Fibroblast of the aortic adventitia (primary cell): ENCODE data around the gene SFI1. TPM values are rescaled to one million over a fixed set of nuclear protein-coding genes. Genes with fewer than 3 reads are reported as not detected.

ENCODE experiments used
- DNase-seq: peaks from one replicate; pipeline ENCODE4 v3.0.0-alpha.2; 2010; ENCODE audit warnings: low read depth
- H3K4me3 ChIP-seq: 2 replicates; pipeline ENCODE4 v1.5.1; 2011; ENCODE audit warnings: low read depth, mild to moderate bottlenecking, control low read depth, low read length, moderate library complexity
- total RNA-seq: library from RNA; depleted of rRNA; stranded (reverse); fragments of >200 nt; gene quantifications from 2 replicates; pipeline ENCODE4 v1.2.3, GENCODE V29; 2012; ENCODE audit warnings: low replicate concordance
- TF ChIP-seq, protein P1 (sequence below): IDR thresholded peaks from 2 replicates; pipeline ENCODE4 v1.5.1; 2011; ENCODE audit warnings: mild to moderate bottlenecking, low read length, control low read depth, inconsistent platforms; ENCODE audit not compliant: insufficient read depth

SFI1 gene
- total RNA-seq, 1 donor: 19.9 TPM

DNA sequence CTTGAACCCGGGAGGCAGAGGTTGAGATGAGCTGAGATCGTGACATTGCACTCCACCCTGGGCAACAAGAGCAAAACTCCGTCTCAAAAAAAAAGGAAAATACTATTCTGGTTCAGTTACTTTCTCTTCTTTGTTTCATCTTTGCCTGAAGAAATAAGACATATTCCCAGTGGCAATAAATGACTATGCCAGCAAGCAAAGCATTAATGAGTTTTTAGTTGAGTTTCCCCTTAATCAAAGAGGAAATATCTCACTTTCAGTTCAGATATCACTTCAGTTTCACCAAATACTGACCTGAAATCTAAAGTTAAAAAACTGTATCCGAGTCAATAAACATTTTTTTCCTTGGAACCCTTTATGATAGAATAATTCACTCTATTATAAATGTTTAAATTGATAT, 155.3 kb downstream of the SFI1 start:
- DNase-seq: no peak
- TF ChIP-seq, protein P1, sequence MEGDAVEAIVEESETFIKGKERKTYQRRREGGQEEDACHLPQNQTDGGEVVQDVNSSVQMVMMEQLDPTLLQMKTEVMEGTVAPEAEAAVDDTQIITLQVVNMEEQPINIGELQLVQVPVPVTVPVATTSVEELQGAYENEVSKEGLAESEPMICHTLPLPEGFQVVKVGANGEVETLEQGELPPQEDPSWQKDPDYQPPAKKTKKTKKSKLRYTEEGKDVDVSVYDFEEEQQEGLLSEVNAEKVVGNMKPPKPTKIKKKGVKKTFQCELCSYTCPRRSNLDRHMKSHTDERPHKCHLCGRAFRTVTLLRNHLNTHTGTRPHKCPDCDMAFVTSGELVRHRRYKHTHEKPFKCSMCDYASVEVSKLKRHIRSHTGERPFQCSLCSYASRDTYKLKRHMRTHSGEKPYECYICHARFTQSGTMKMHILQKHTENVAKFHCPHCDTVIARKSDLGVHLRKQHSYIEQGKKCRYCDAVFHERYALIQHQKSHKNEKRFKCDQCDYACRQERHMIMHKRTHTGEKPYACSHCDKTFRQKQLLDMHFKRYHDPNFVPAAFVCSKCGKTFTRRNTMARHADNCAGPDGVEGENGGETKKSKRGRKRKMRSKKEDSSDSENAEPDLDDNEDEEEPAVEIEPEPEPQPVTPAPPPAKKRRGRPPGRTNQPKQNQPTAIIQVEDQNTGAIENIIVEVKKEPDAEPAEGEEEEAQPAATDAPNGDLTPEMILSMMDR: no peak
- no peak overlapping the region for H3K4me3 ChIP-seq

DNA sequence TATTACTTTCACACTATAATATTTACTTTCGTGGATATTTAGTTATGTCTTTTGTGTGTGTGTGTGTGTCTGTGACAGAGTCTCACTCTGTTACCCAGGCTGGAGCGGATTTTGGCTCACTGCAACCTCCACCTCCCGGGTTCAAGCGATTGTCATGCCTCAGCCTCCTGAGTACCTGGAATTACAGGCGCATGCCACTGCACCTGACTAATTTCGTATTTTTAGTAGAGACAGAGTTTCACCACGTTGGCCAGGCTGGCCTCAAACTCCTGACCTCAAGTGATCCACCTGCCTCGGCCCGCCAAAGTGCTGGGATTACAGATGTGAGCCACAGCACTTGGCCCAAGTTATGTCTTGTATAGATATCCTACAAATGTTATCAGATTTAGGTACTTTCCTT, 155.8 kb downstream of the SFI1 start:
- TF ChIP-seq, protein P1: no peak
- no peak for DNase-seq
- H3K4me3 ChIP-seq: no peak overlapping the region

DNA sequence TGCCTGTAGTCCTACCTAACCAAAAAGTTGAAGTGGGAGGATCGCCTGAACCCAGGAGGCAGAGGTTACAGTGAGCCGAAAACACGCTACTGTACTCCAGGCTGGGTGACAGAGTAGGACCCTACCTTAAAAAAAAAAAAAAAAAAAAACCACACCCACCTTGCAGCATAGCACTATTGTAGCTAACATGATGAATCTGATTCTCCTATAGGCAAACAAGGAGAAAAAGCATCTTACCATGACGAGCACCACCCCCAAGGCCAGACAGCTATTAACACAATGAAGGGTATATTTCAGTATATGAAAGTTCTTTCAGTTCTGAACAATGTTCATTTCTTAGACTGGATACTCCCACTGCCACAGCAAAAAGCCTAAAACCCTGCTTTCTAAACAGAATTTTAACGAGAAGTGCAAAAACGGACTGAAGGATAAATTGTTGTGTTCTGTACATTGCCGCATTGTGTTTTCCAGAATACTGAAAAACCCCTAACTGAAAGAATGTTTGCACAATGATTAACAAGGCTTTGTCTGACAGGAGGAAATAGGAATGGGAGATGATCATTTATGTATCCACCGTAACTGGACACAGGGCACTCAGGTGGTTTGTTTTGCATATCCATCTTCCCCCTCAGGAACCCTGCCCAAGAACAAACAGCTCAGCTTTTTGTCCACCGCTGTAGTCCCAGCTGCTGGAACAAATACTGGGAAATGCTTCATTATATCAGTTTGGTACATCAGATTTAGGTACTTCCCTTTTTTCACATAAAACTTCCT, 156.8 kb downstream of the SFI1 start:
- no peak for DNase-seq
- TF ChIP-seq, protein P1: no peak
- H3K4me3 ChIP-seq: no peak overlapping the region

DNA sequence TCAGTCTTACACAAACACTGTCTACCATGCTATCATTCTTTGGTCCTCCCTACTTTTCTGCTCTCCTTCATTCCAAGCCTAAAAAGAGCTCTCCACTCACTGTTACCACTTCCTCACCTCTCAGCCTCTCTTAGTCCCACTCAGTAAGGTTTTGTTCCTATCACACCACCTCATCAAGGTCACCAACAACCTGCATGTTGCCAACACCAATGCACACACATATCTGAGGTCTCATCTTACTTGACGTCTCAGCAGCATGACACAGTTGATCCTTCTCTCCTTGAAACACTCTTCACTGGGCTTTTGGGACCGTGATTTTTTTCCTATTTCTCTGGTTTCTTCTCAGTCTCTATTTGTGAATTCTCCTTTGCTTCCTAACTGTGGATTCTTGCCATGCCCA, 157.6 kb downstream of the SFI1 start:
- TF ChIP-seq, protein P1: no peak
- DNase-seq: no peak
- H3K4me3 ChIP-seq: no peak overlapping the region

DNA sequence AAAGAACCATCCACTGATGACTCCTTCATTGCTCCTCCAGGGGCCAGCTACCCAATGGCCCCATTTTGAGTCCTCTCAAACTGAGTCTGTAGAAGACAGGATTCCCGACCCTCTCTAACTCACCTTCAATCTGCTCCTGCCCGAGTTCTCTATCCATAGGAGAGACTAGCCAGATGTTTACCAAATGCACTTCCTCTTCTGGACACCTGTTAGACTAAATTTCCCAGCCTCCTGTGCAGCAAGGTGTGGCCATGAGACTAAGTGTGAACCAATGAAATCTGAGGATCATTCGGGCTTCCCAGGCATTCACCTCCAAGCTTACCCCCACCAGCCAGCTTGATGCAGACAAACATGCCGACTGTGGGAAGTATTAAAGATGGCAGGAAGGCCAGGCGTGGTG, 158.1 kb downstream of the SFI1 start:
- no peak for DNase-seq
- TF ChIP-seq, protein P1: no peak
- no peak overlapping the region for H3K4me3 ChIP-seq

DNA sequence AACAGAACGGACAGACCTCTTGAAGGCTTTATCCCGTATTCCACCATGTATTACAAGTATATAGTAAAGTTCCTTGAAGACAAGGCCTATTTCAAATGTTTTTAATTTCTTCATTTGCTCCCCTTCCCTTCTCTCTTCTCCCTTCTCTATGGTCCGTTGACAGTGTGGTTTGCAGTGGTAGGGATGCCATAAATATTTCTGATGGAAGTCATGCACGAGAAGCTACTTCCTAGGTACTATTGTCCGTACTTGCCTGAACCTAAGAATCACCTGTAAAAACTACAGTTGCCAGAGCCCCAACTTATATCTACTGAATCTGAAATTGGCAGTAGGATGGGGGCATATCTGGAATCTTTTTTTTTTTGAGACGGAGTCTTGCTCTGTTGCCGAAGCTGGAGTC, 162.9 kb downstream of the SFI1 start:
- H3K4me3 ChIP-seq: no peak overlapping the region
- DNase-seq: no peak
- TF ChIP-seq, protein P1: no peak

DNA sequence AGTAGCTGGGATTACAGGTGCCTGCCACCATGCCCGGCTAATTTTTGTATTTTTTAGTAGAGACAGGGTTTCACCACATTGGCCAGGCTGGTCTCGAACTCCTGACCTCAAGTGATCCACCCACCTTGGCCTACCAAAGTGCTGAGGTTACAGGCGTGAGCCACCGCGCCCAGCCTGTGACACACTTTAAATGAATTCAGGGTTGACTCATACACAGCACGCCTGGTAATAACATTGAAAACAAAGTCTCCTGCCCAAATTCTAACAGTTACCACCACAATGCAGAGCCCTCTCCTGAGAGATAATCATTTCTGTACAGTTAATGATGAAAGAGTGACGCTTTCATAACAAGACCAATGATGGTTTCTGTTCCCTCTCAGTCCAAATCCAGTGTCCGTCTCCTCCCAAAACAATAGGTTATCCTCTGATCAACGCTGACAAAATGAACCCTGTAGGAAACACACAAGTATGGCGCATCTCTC, 164.6 kb downstream of the SFI1 start:
- H3K4me3 ChIP-seq: peak overlapping the region; percentile 82
- peak; percentile 81 for DNase-seq
